DOHH2 (cell line): ENCODE measurements around the gene UBE2L3.

Source experiments
- H3F3A ChIP-seq: fragments of 200-600 bp; sonication (generic), shearing (Covaris generic); 2 replicates; pipeline ENCODE4 v1.6.0; 2016; ENCODE audit warnings: antibody characterized with exemption, mild to moderate bottlenecking; ENCODE audit not compliant: control insufficient read depth, insufficient read depth
- H3K27ac ChIP-seq: fragments of 200-600 bp; sonication (generic); 2 replicates; pipeline ENCODE4 v1.5.1; 2014; ENCODE audit warnings: low read depth, mild to moderate bottlenecking, low read length, moderate library complexity
- H3K27me3 ChIP-seq: fragments of 200-600 bp; sonication (generic); 2 replicates; pipeline ENCODE4 v1.6.1; 2014; ENCODE audit warnings: mild to moderate bottlenecking, low read length, mixed read lengths; ENCODE audit not compliant: control insufficient read depth
- H3K36me3 ChIP-seq: fragments of 200-600 bp; sonication (generic); 2 replicates; pipeline ENCODE4 v1.6.1; 2014; ENCODE audit warnings: mild to moderate bottlenecking, low read length, moderate library complexity, mixed read lengths; ENCODE audit not compliant: control insufficient read depth
- H3K4me1 ChIP-seq: fragments of 200-600 bp; sonication (generic); 2 replicates; pipeline ENCODE4 v1.6.1; 2014; ENCODE audit warnings: mild to moderate bottlenecking, low read length, mixed read lengths; ENCODE audit not compliant: control insufficient read depth
- H3K4me2 ChIP-seq: fragments of 200-600 bp; sonication (generic); 2 replicates; pipeline ENCODE4 v1.6.0; 2014; ENCODE audit warnings: mild to moderate bottlenecking, low read length, moderate library complexity
- H3K4me3 ChIP-seq: fragments of 200-600 bp; sonication (generic); 2 replicates; pipeline ENCODE4 v1.5.1; 2014; ENCODE audit warnings: mild to moderate bottlenecking, low read length, mixed read lengths
- H3K79me2 ChIP-seq: fragments of 200-600 bp; sonication (generic); 2 replicates; pipeline ENCODE4 v1.6.1; 2014; ENCODE audit warnings: mild to moderate bottlenecking, low read length, mixed read lengths; ENCODE audit not compliant: control insufficient read depth
- H3K9me2 ChIP-seq: fragments of 200-600 bp; sonication (generic); replicated peaks from 2 replicates; pipeline ENCODE4 v1.6.1; 2014; ENCODE audit warnings: mild to moderate bottlenecking, low read length, mixed read lengths; ENCODE audit not compliant: control insufficient read depth
- H3K9me3 ChIP-seq: fragments of 200-600 bp; sonication (generic); 2 replicates; pipeline ENCODE4 v1.6.1; 2014; ENCODE audit warnings: antibody characterized with exemption, low read length, mixed read lengths; ENCODE audit not compliant: control insufficient read depth, insufficient read depth
- H4K20me1 ChIP-seq: fragments of 200-600 bp; sonication (generic); 2 replicates; pipeline ENCODE4 v1.6.0; 2014; ENCODE audit warnings: low read depth, mild to moderate bottlenecking, antibody characterized with exemption, low read length, moderate library complexity; ENCODE audit not compliant: control insufficient read depth, insufficient read depth
- EZH2phosphoT487 ChIP-seq: fragments of 200-600 bp; sonication (generic); IDR thresholded peaks from 2 replicates; pipeline ENCODE4 v1.6.1; 2017; ENCODE audit warnings: borderline replicate concordance, mild to moderate bottlenecking, antibody characterized with exemption, low read length, moderate library complexity, mixed read lengths
- TF ChIP-seq, protein P1 (sequence below): fragments of 200-600 bp; sonication (generic); IDR thresholded peaks from one replicate; pipeline ENCODE4 v1.5.1; 2014; ENCODE audit warnings: antibody characterized with exemption, mild to moderate bottlenecking, low read depth, low read length; ENCODE audit not compliant: poor library complexity, severe bottlenecking

The UBE2L3 gene

DNA sequence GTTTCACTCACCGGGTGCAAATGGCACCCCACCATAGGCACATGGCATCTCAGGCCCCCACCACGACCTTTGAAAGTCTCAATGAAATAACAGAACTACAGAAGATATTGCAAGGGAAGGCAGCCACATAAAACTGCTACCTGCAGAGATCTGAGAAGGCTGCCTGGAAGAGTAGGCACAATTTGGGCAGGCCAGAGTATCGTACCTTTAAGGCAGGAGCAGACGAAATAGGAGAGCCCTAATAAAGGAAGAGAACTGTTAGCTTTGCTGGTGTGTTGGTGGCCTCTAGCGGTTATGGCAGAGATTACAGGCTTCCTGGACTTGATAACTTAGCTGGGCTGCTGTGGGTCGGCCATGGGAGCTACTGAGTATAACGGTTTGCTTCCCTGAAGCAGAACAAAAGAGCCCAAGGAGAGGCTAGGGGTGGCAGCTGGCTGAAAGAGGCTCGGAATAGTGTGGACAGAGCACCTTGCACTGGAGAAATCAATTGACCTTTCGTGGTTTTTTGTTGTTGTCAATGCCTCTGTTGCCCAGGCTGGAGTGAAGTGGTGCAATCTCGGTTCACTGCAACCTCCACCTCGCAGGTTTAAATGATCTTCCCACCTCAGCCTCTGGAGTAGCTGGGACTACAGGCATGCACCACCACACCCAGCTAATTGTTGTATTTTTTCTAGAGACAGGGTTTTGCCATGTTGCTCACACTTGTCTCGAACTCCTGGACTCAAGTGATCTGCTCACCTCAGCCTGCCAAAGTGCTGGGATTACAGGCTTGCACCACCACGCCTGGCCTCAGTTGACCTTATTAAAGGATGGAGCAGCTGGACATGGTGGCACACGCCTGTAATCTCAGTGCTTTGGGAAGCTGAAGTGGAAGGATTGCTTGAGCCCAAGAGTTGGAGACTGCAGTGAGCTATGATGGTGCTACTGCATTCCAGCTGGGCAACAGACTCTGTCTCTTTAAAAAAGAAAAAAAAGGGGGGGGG, 79.4 kb downstream of the UBE2L3 start:
- Histone ChIP-seq H3K4me1 (peaks cover 43% of the 10 kb centered on the region), H3K9me3 (no peaks in the 10 kb centered on the region), H3K27me3 (no peaks in the 10 kb centered on the region), H3K4me3 (no peak overlapping the region), H3K79me2 (peaks cover 28% of the 10 kb centered on the region), H3K27ac (no peak overlapping the region), H3K36me3 (peaks cover 40% of the 10 kb centered on the region), H4K20me1 (peaks cover 4% of the 10 kb centered on the region; the same call in 1 of the 2 replicates), H3K4me2 (peak overlapping the region; percentile 38), H3K9me2 (no peaks in the 10 kb centered on the region), H3F3A (no peaks in the 10 kb centered on the region; the same call in 1 of the 2 replicates)
- TF ChIP-seq, protein P1, sequence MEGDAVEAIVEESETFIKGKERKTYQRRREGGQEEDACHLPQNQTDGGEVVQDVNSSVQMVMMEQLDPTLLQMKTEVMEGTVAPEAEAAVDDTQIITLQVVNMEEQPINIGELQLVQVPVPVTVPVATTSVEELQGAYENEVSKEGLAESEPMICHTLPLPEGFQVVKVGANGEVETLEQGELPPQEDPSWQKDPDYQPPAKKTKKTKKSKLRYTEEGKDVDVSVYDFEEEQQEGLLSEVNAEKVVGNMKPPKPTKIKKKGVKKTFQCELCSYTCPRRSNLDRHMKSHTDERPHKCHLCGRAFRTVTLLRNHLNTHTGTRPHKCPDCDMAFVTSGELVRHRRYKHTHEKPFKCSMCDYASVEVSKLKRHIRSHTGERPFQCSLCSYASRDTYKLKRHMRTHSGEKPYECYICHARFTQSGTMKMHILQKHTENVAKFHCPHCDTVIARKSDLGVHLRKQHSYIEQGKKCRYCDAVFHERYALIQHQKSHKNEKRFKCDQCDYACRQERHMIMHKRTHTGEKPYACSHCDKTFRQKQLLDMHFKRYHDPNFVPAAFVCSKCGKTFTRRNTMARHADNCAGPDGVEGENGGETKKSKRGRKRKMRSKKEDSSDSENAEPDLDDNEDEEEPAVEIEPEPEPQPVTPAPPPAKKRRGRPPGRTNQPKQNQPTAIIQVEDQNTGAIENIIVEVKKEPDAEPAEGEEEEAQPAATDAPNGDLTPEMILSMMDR: peak; percentile 94
- TF ChIP-seq EZH2phosphoT487: no peak

DNA sequence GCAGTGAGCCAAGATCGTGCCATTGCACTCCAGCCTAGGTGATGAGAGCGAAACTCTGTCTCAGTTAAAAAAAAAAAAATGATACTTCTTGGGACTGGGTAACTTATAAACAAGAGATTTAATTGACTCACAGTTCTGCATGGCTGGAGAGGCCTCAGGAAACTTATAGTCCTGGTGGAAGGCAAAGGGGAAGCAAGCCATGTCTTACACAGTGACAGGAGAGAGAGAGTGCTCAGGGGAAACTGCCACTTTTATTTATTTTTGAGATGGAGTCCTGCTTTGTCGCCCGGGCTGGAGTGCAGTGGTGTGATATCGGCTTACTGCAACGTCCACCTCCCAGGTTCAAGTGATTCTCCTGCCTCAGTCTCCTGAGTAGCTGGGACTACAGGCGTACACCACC, 82.8 kb downstream of the UBE2L3 start:
- Histone ChIP-seq H3K4me2 (peak overlapping the region; percentile 82), H3K9me3 (no peaks in the 10 kb centered on the region), H3F3A (no peaks in the 10 kb centered on the region; the same call in 1 of the 2 replicates), H3K36me3 (peaks cover 39% of the 10 kb centered on the region), H4K20me1 (peaks cover 4% of the 10 kb centered on the region; the same call in 1 of the 2 replicates), H3K4me1 (peaks cover 44% of the 10 kb centered on the region), H3K9me2 (no peaks in the 10 kb centered on the region), H3K27ac (no peak overlapping the region), H3K79me2 (peaks cover 24% of the 10 kb centered on the region), H3K27me3 (no peaks in the 10 kb centered on the region), H3K4me3 (peak overlapping the region; percentile 82; the same call in 1 of the 2 replicates)
- TF ChIP-seq, protein P1: no peak
- no peak for TF ChIP-seq EZH2phosphoT487

DNA sequence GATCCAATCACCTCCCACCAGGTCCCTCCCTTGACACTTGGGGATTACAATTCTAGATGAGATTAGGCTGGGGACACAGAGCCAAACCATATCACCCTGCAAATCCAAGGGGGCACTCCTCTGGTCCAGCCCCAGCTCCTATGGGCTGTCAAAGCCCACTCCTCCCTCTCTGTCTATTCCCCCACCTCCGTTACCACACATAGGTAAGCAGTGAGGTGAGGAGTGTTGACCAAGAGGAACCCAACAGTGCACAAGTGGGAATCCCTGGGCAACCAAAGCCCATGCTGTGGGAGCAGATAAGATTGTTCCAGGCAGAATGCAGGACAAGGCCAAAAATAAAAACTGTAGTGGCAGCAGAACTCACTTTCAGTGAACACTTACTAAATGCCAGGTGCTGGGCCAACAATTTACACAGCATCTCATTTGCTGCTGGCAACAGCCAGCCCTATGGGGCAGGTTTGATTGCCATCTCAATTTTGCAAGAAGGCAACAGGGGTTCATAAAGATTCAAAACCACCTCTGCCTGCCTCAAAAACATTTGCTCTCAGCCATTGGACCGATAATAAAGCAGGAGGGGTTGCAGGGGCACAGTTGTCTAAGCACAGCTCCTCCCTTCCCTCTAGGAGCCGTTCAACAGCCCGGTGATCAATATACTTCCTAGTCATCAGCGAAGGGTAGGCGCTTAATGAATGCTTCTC, 83.5 kb downstream of the UBE2L3 start:
- Histone ChIP-seq H3F3A (no peaks in the 10 kb centered on the region; the same call in 1 of the 2 replicates), H3K4me2 (peak overlapping the region; percentile 82), H3K4me1 (peaks cover 44% of the 10 kb centered on the region), H3K79me2 (peaks cover 24% of the 10 kb centered on the region), H3K27ac (peak overlapping the region; percentile 65), H3K27me3 (no peaks in the 10 kb centered on the region), H3K4me3 (peak overlapping the region; percentile 82), H3K9me3 (no peaks in the 10 kb centered on the region), H3K36me3 (peaks cover 39% of the 10 kb centered on the region), H4K20me1 (peaks cover 4% of the 10 kb centered on the region; the same call in 1 of the 2 replicates), H3K9me2 (no peaks in the 10 kb centered on the region)
- TF ChIP-seq, protein P1: no peak
